ENCODE measurements around the gene TMEM86B.

- TF ChIP-seq CTCF (IDR thresholded peaks at IDR 0.05) (no peak), POLR2A (IDR thresholded peaks at IDR 0.05) (no peak)
Observed at GRCh38 chr19:55245236-55245904, 16.8 kb upstream of the TMEM86B start.

Data from uterus (tissue), 2 donors.